ENCODE results near the gene CA4. TPM values are rescaled to one million over a fixed set of nuclear protein-coding genes. Genes with fewer than 3 reads are reported as not detected.

Gene CA4
- total RNA-seq, 1 donor: not detected

GRCh38 chr17:60142872-60143499, 6.8 kb upstream of the CA4 start:
- peak overlapping the region; percentile 51 for H3K4me3 ChIP-seq (ENCODE audit: low read depth, low read length)
- TF ChIP-seq CTCF (IDR thresholded peaks at IDR 0.05; ENCODE audit: insufficient read depth, low read depth, low read length): peak; percentile 78
- DNase-seq (ENCODE audit: low read depth): peak; percentile 85

- DNase-seq (ENCODE audit: low read depth): no peak
- H3K4me3 ChIP-seq (ENCODE audit: low read depth, low read length): no peak overlapping the region
- TF ChIP-seq CTCF (IDR thresholded peaks at IDR 0.05; ENCODE audit: insufficient read depth, low read depth, low read length): no peak
These were observed 4.5 kb upstream of the CA4 start for GRCh38 chr17:60145006-60145935.

- no peak for TF ChIP-seq CTCF (IDR thresholded peaks at IDR 0.05; ENCODE audit: insufficient read depth, low read depth, low read length)
- DNase-seq (ENCODE audit: low read depth): no peak
- H3K4me3 ChIP-seq (ENCODE audit: low read depth, low read length): no peak overlapping the region
These were observed 3.6 kb upstream of the CA4 start for GRCh38 chr17:60146206-60146605.

- DNase-seq (ENCODE audit: low read depth): peak; percentile 27
- TF ChIP-seq CTCF (IDR thresholded peaks at IDR 0.05; ENCODE audit: insufficient read depth, low read depth, low read length): no peak
- H3K4me3 ChIP-seq (ENCODE audit: low read depth, low read length): no peak overlapping the region
These were observed 2.1 kb upstream of the CA4 start for GRCh38 chr17:60147553-60148223.

- TF ChIP-seq CTCF (IDR thresholded peaks at IDR 0.05; ENCODE audit: insufficient read depth, low read depth, low read length): no peak
- H3K4me3 ChIP-seq (ENCODE audit: low read depth, low read length): no peak overlapping the region
- DNase-seq (ENCODE audit: low read depth): no peak
These were observed 1.4 kb upstream of the CA4 start for GRCh38 chr17:60148373-60148772.

GRCh38 chr17:60151355-60151754, 1.6 kb downstream of the CA4 start:
- TF ChIP-seq CTCF (IDR thresholded peaks at IDR 0.05; ENCODE audit: insufficient read depth, low read depth, low read length): no peak
- H3K4me3 ChIP-seq (ENCODE audit: low read depth, low read length): no peak overlapping the region
- DNase-seq (ENCODE audit: low read depth): no peak
